GM19025 (cell line): ENCODE results near the gene MIF4GD.
"Not testable (repeated sequence)": the region's sequence is repeated elsewhere in the genome, so short reads cannot be mapped to it uniquely, and the experiment has no call there.

Experiments used
- ATAC-seq: cut with Tn5 transposase; IDR thresholded peaks from one replicate; pipeline ENCODE4 v1.9.1; 2021; ENCODE audit warnings: mild to moderate bottlenecking, low read depth, moderate library complexity; ENCODE audit not compliant: unreplicated experiment

MIF4GD gene, protein sequence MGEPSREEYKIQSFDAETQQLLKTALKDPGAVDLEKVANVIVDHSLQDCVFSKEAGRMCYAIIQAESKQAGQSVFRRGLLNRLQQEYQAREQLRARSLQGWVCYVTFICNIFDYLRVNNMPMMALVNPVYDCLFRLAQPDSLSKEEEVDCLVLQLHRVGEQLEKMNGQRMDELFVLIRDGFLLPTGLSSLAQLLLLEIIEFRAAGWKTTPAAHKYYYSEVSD

GRCh38 chr17:75270966-75271232, at the start of gene MIF4GD:
TSS of gene MIF4GD (minus strand) at chr17:75271231. CDS start at chr17:75270195, 1,036 bp downstream.
- ATAC-seq, result no peak

DNA sequence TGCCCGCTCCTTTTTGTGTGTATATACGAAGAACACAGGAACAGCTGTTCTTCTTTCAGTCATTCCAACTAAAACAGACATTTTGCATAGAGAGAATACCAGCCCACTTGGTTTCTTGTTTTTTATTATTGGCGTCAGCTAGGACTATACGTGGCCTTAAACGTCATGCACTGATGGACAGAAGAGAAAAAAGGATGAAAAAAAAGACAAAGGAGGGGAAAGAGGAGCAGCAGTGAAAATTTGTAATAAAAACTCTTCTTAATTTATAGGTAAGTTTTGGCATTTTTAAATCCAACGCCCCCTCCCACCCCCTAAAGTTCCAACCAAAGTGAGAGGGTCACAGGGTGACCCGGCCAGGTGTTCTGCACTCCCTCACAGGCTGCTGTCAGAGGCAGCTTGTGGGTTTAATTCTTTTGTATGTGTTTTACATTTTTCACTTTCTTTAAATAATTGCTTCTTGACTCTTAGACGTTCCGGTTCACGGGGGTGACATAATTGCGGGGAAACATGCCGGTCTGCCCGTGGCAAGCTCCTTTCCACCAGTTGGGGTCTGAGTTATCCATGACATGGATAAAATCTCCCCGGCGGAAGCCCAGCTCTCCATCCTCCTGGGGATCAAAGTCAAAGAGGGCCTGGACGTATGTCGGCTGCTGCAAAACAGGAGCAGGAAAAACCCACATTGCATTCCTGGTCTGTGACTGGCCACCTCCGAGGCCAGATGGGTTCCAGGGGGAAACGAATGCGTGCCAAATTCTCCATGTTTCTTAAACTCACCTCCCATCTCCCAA, 49.1 kb upstream of the MIF4GD start:
- ATAC-seq, result peak; percentile 65

DNA sequence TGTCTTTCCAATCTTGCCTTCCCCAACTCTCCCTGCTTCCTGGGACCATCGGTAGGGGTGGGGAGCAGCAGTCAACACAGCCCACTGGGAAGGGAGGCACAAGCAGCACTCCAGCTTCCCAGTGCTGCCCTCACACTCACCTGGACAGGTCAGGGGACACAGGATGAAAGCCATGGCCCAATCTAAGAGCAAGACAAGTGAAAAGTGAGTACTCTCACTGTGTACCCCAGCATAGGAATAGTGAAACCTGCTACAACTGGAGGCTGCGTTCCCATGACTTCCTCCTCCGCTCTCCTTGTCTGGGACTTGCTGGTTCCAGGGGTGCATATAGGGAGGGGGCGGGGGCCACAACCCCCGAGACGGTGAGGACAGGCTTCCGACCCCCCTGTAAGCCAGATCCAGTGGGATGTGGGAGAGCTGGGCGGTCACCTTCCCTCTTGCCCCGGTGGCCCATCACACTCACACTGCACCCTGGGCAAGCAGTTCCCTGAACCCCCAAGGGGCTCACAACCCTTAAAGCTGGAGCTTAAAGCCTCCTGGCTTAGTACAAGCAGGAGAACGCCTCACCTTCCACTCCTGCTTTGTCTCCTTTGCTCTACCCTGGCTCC, 47.7 kb upstream of the MIF4GD start:
- ATAC-seq, result no peak

GRCh38 chr17:75318211-75318610, 47.2 kb upstream of the MIF4GD start:
- ATAC-seq, result no peak

DNA sequence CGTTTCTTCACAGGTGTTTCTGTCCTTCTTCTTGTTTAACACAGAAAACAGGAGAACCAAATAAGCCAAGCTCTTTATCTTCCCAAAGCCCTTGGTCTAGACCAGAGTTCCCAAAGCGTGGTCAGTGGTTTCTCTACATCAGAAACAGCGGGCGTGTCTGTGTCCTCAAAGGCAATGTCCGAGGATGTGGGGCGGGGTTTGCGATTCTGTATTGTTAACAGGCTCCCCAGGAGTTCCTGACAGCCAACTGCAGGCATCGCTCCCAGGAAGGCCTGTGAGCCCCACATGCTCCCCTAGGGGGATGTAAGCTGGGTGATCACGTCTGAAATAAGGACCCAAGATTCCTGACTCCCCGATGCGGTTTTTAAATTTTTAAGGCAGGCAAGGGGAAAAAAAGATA, 46.6 kb upstream of the MIF4GD start:
- ATAC-seq, result no peak

DNA sequence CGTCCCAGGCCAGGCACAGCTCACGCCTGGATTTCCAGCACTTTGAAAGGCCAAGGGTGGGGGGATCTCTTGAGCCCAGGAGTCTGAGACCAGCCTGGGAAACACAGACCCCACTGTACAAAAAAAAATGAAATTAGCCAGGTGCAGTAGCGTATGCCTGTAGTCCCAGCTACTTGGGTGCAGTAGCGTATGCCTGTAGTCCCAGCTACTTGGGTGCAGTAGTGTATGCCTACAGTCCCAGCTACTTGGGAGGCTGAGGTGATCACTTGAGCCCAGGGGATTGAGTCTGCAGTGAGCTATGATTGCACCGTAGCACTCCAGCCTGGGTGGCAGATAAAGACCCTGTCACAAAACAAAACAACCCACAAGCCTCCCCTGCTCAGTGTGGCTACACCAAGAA, 45.2 kb upstream of the MIF4GD start:
- ATAC-seq, result no peak

DNA sequence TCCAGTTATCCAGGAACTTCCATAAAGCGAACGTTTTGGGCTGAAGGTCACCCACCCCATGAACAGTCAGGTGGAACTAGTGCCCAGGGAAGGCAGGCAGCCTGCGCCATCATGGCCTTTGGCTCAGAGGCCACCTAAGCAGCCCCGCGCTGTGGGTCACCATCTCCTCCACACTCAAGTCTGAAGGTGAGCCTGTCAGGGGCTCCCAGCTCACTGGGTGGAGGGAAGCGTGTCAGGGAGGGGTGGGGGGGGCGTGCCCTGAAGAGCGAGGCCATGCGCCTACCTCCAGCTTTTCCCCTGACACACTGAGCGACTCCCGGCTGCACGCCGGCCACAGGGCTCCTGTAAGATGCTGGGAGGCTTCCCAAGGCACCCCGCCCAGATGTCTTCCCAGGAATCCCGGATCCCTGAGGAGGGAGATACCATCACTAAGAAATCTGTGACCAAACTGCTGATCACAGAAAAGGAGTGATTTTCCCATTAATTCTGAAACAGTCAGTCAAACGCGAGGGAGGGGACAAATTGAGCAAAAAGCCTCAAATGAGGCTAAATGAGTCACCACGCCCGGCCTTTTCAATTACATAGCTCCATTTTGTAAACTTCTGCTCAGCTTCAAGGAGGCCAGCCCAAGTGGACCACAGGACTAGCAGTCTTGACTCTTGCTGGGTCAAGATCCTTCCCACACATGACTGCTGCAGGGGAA, 44.7 kb upstream of the MIF4GD start:
- no peak for ATAC-seq

DNA sequence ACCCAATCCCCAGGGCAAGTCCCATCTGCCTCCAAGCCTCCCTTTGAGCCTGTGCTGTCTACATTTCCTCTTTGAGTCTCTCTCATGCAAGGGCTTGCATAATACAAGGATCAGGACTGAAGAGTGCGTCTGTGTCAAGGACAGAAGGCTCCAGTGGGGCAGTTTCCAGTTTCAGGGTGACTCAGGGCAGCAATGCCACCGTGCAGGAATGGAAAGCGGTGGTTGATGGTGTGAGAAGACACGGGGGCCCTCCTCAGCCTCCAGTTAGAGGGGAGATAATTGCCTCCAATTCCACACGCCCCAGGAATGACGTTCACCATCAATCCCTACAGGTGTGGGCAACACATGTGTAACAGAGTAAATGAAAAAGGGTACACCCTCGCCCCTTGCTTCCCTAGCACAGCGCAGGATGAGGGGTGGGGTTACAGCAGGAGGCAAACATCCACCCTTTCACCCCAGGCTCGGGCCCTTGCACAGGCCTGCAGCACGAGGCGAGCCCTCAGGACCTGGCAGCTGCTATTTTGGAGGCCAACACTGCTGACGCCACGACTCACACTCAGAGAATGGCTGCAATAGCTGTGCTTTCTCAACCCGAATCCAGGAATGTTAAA, 43.0 kb upstream of the MIF4GD start:
- ATAC-seq, result peak; percentile 55

GRCh38 chr17:75308732-75309629, 38.0 kb upstream of the MIF4GD start:
- ATAC-seq, result no peak

DNA sequence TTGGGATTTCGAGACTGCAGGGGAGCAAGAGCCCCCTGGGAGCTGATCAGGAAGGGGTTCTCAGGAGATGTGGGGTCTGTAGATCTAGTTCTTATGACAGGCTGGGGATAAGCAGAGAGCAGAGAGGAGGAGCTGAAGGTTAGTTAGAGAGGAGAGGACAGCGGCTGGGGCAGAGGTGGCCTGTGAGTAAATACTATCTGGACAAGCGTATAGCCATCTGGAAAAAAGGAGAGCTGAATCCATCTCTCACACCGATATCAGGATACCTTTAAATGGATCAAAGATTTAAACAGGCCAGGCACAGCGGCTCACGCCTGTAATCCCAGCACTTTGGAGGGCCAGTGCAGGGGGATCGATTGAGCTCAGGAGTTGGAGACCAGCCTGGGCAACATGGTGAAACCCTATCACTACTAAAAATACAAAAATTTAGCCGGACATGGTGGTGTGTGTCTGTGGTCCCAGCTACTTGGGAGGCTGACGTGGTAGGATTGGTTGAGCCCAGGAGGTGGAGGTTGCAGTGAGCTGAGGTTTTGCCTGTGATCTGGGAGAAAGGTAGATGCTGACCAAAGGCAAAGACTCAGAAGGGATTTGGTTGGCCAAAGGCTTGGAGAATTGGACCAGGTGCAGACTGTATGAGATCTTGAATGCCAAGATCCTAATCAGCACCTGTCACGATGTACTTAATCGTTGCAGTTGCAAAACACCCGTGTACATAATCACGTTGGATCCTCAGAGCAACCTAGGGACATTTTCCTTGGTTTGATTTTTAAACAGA, 37.1 kb upstream of the MIF4GD start:
- no peak for ATAC-seq

GRCh38 chr17:75301502-75302206, 30.6 kb upstream of the MIF4GD start:
- ATAC-seq, result no peak

- no peak for ATAC-seq
These were observed 30.0 kb upstream of the MIF4GD start for GRCh38 chr17:75301049-75301448.

DNA sequence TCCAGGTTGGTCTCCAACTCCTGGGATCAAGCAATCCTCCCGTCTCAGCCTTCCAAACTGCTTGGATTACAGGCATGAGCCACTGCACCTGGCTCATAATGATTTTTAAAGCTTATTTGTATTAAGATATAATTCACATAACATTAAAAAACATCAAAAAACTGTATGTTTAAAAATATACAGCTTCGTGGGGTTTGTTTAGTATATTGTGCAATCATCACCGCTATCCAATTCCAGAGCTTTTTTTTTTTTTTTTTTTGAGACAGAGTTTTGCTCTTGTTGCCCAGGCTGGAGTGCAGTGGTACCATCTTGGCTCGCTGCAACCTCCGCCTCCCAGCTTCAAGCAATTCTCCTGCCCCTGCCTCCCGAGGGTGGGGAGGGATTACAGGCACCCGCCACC, 29.2 kb upstream of the MIF4GD start:
- ATAC-seq, result no peak

GRCh38 chr17:75295201-75296158, 24.4 kb upstream of the MIF4GD start:
- peak; percentile 52 for ATAC-seq

- ATAC-seq, result not testable (repeated sequence)
These were observed 21.9 kb upstream of the MIF4GD start for GRCh38 chr17:75292810-75293448.

GRCh38 chr17:75289832-75290337, 18.9 kb upstream of the MIF4GD start:
- no peak for ATAC-seq
